GM10248 (cell line): ENCODE results near the gene CD2AP.

Experiments
- CTCF ChIA-PET: fragments of 300-600 bp; sonication (Branson Sonifier 250); formaldehyde crosslinking; extraction: SDS; loops from one replicate; lab custom pipeline; 2021; ENCODE audit warnings: antibody characterized with exemption; lab: Yijun Ruan, JAX
- POLR2A ChIA-PET: fragments of 350-650 bp; sonication (Branson Sonifier 250); formaldehyde crosslinking; extraction: SDS; loops from one replicate; lab custom pipeline; 2020; ENCODE audit warnings: antibody characterized with exemption; lab: Yijun Ruan, JAX
- DNase-seq: peaks from one replicate; pipeline ENCODE4 v3.0.0; 2012; ENCODE audit errors: extremely low spot score
- TF ChIP-seq, protein P1 (sequence below): IDR thresholded peaks from 2 replicates; pipeline ENCODE4 v1.5.1; 2012; ENCODE audit warnings: mild to moderate bottlenecking, low read depth; ENCODE audit errors: extremely low read depth, missing control alignments, control extremely low read depth

The CD2AP gene

GRCh38 chr6:47603995-47604394 is 126.4 kb downstream of the CD2AP start:
- DNase-seq: no peak
- ChIA-PET CTCF (no interaction called here), POLR2A (no interaction called here)
- TF ChIP-seq, protein P1, sequence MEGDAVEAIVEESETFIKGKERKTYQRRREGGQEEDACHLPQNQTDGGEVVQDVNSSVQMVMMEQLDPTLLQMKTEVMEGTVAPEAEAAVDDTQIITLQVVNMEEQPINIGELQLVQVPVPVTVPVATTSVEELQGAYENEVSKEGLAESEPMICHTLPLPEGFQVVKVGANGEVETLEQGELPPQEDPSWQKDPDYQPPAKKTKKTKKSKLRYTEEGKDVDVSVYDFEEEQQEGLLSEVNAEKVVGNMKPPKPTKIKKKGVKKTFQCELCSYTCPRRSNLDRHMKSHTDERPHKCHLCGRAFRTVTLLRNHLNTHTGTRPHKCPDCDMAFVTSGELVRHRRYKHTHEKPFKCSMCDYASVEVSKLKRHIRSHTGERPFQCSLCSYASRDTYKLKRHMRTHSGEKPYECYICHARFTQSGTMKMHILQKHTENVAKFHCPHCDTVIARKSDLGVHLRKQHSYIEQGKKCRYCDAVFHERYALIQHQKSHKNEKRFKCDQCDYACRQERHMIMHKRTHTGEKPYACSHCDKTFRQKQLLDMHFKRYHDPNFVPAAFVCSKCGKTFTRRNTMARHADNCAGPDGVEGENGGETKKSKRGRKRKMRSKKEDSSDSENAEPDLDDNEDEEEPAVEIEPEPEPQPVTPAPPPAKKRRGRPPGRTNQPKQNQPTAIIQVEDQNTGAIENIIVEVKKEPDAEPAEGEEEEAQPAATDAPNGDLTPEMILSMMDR: no peak

GRCh38 chr6:47621838-47622449 is 144.4 kb downstream of the CD2AP start:
- POLR2A ChIA-PET: no interaction called here
- CTCF ChIA-PET: interaction anchor here (1.7 to 1.8 kb wide), 2 partner anchors 9 to 159 kb away, joined by 6 to 8 read pairs; no protein-coding TSS in a partner anchor
- DNase-seq: no peak
- TF ChIP-seq, protein P1: no peak

GRCh38 chr6:47626782-47627181 is 149.2 kb downstream of the CD2AP start:
- CTCF ChIA-PET: no interaction called here
- TF ChIP-seq, protein P1: no peak
- no peak for DNase-seq
- POLR2A ChIA-PET: no interaction called here

DNA sequence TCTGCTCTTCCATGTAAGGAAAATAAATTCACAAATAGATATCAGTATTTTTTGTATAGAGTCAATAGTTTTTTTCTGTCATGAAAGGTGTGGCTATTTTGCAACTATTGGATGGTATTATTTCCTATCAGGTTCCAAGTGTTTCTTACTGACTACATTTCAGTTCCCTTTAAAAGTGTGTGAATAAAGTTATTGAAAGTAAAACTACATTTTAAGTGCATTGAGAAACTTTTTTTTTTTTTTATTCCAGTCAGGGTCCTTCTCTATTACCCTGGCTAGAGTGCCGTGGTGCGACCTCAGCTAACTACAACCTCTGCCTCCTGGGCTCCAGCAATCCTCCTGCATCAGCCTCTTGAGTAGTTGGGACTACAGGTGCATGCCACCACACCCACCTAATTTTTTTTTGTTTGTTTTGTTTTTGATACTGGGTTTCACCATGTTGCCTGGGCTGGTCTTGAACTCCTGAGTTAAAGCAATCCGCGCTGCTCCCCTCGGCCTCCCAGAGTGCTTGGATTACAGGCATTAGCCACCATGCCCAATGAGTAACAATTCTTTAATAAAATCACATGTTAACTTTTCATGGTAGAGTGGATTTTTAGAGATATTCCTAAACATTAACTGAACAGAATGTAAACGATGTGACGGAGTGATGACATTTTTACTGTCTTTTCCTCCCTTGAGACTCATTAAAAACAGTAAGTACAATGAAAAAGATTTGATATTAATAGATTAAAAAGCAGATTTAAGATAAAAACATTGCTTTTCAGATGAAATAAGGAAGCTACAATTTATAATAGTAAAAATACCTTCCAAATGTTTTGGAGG is 151.1 kb downstream of the CD2AP start:
- POLR2A ChIA-PET: no interaction called here
- CTCF ChIA-PET: interaction anchor here (1.0 to 6.7 kb wide), 5 partner anchors 11 to 220 kb away, joined by 3 to 125 read pairs (median 10); no protein-coding TSS in a partner anchor
- TF ChIP-seq, protein P1: no peak

DNA sequence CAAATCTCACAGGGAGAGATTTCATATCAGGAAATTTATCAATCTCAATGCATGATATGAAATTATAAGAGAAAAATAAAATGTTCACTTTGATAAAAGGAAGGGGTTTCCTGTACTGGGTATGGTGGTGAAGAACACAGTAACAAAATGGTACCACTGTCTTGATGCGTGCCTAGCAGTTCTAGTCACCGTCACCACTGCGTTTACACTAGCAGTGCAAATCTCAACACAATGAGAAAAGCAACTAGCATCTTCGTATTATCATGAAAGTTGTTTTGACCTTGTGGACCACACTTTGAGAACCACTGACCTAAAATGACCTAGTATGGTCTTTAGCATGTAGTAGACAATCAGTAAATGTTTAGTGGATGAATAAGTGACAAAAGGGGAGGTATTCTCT is 152.4 kb downstream of the CD2AP start:
- TF ChIP-seq, protein P1: no peak
- CTCF ChIA-PET: interaction anchor here (1.1 to 6.7 kb wide), 19 partner anchors 7 to 222 kb away, joined by 3 to 125 read pairs (median 12); partner anchors contain the start of gene OPN5
- no peak for DNase-seq
- POLR2A ChIA-PET: no interaction called here

More for the DNA sequence above, 151.1 kb downstream of the CD2AP start:
- DNase-seq: no peak

- DNase-seq: no peak
- CTCF ChIA-PET: interaction anchor here (0.7 to 6.7 kb wide), 40 partner anchors 8 to 1780 kb away, joined by 3 to 125 read pairs (median 6); partner anchors contain the start of gene OPN5
- TF ChIP-seq, protein P1: no peak
- POLR2A ChIA-PET: no interaction called here
These were observed 153.0 kb downstream of the CD2AP start for GRCh38 chr6:47630587-47630986.
